CD4-positive, alpha-beta T cell treated with Interleukin-15 for 4 hours (primary cell): ENCODE data around the gene LARGE2.

Source experiments
- DNase-seq: peaks from one replicate; pipeline ENCODE4 v3.0.0-alpha.2; 2020; ENCODE audit warnings: low spot score

Gene LARGE2

GRCh38 chr11:45922425-45923082, at the start of gene LARGE2:
Gene LARGE2 (plus strand): TSS chr11:45922656. CDS start chr11:45922883, 227 bp downstream.
- DNase-seq: no peak

- no peak for DNase-seq
Measured at GRCh38 chr11:45876401-45876800, 46.1 kb upstream of the LARGE2 start.

- DNase-seq: no peak
Measured at GRCh38 chr11:45877221-45877620, 45.2 kb upstream of the LARGE2 start.

- no peak for DNase-seq
Measured at GRCh38 chr11:45877845-45878244, 44.6 kb upstream of the LARGE2 start.

GRCh38 chr11:45879803-45880686, 42.4 kb upstream of the LARGE2 start:
- DNase-seq: no peak

GRCh38 chr11:45880772-45881570, 41.5 kb upstream of the LARGE2 start:
- DNase-seq: no peak

- DNase-seq: no peak
Measured at GRCh38 chr11:45881708-45882368, 40.6 kb upstream of the LARGE2 start.

GRCh38 chr11:45884596-45885185, 37.8 kb upstream of the LARGE2 start:
- no peak for DNase-seq

GRCh38 chr11:45885274-45885920, 37.1 kb upstream of the LARGE2 start, which contains the start of gene MAPK8IP1:
Gene MAPK8IP1 (plus strand): TSS chr11:45885651. CDS start chr11:45885821, 170 bp downstream.
- peak; percentile 45 for DNase-seq

GRCh38 chr11:45885921-45886721, 36.3 kb upstream of the LARGE2 start:
- no peak for DNase-seq

GRCh38 chr11:45886816-45887520, 35.5 kb upstream of the LARGE2 start:
- no peak for DNase-seq

- no peak for DNase-seq
Measured at GRCh38 chr11:45887587-45887986, 34.9 kb upstream of the LARGE2 start.

GRCh38 chr11:45889555-45889954, 32.9 kb upstream of the LARGE2 start:
- DNase-seq: no peak

- no peak for DNase-seq
Measured at GRCh38 chr11:45889966-45890365, 32.5 kb upstream of the LARGE2 start.

- DNase-seq: no peak
Measured at GRCh38 chr11:45890886-45891550, 31.4 kb upstream of the LARGE2 start.

GRCh38 chr11:45892856-45893255, 29.6 kb upstream of the LARGE2 start:
- DNase-seq: no peak

GRCh38 chr11:45894555-45895247, 27.8 kb upstream of the LARGE2 start:
- DNase-seq: no peak

- no peak for DNase-seq
Measured at GRCh38 chr11:45895553-45896259, 26.8 kb upstream of the LARGE2 start.
